GM21717 (cell line): ENCODE results near the gene LAMA4.

Experiments used
- ATAC-seq: cut with Tn5 transposase; IDR thresholded peaks from one replicate; pipeline ENCODE4 v1.9.1; 2021; ENCODE audit warnings: mild to moderate bottlenecking, moderate library complexity; ENCODE audit not compliant: unreplicated experiment

LAMA4 gene

DNA sequence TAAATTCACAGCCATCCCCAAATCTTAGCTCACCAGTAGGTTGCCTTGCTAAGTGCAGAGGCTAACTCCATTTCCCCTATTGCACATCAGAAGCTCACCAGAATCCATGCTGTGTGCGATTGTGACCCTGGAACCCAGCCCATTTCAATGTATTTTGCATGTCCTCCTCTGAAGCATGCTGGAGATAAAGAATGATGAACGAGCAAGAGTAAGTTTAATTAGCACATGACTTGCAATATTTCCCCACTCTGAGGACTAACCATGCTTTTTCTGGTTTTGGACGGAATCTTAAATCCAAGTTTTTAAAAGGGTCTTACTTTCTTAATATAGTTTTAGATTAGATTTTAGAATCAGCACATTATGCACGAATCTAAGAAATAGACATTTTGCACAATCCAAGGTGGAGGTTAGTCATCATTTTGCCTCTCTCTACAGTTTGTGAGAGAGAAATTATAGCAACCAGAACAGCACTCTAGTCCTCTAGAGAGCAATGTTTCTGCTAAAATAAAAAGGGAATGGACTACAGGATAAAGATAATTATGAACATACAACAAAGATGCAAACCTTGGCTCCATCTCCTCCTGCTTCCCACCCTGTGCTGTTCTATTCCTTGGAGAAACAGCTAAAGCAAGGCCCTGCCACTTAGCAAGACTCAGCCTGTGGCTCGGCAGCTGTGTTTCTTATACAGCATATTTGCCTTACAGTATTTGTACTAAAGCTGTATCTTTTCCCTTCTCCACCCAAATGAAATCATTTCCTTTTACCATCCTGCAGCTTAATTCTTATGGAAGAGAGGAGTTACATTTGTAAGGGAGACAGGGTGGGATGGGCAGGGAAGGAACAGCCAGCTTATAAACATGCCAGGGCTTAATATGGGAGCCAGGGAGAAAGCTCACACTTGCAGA, 24.9 kb upstream of the LAMA4 start:
- no peak for ATAC-seq

DNA sequence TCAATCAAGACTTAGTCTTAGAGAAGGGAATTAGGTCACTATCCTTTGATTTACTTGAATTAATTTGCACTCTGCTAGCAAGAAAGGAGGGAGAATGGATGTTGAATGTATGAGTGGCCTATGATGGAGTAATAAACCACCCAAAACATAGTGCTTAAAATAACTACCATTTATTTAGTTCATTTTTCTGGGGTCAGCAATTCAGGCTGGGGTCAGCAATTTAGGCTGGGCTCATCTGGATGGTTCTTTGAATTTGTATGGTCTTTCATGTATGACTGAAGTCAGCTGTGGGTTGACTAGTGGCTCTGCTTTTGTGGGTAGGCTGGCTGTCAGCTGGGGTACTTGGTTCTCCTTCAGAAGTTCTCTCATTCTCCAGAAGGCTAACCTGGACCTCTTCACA, 21.0 kb upstream of the LAMA4 start:
- ATAC-seq, result no peak

DNA sequence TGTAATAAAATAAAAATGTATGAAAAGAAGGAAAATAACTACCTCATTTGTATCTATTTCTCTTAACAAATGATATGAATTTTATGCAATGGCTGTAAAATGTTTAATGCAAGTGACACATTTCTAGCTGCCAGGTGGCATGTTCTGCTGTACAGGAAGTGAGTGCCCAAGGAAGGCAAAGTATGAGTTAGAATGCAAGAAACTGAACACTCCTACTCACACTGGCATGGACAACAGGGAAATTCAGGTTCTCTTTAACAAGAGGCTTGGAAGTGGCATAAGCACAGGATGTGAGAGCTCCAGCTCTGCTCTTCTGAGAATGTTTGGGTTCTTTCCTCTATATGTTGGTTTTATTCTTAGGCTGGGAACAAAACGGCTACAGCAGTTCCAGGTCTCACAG, 20.4 kb upstream of the LAMA4 start:
- no peak for ATAC-seq

DNA sequence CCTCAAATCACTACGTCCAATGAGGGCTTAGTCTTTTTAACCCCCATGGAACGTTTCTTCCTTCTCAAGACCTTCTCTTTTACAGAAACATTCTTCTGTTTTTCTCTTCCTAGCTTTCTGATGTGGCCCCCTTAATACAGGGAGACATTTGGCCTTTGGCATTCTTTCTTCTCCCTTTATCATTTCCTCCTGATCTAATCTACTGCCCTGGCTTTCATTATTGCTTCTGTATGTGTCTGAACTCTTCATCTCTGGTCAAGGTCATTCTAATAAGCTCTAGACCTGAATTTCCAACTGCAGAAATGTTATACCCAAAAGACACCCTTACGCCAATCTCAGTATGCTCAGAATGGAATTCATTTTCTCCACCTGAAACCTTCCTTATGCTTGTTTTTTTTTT, 18.4 kb upstream of the LAMA4 start:
- no peak for ATAC-seq

DNA sequence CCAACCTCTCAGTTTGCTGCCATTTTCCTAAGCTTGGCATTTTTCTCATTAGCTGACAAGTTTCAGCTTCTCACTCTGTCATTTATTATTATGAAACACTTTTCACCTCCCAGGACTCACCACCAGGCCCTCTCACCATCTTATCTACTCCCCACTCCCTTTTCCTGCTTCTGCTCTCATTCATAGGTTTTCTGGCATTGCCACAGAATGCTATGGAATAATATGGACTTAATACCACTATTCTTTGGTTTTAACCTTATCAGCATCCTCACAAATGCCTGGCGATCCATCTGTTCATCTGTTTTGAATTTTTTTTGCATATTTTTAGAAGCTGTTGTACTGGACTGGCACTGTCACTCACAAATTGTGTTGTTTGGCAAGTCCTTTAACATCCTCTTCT, 16.4 kb upstream of the LAMA4 start:
- no peak for ATAC-seq

DNA sequence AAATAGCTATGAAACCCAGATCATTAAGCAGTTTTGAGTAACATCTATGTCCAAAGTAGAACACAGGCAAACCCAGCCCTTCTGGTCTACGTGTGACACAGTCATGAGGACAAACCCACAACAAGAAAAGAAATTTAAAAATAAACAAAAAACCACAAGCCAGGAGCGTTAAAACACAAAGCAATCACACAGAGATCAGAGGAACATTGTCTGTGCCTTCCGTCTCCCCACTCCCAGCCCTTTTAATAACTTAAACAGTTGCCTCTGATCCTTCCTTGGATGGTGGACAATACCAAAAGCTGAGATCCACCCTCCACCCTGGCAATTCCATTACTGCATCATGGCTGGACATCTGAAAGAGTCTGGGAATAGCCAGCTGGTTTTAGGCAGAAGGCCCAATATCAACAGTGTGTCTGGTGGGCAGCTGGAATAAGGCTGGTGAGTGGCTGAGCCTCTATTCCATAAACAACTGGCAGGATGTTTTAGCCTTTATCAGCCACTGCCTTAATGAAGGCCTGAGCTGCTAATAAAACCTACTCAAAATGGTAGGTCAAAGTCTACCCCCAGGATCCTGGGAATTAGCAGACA, 15.7 kb upstream of the LAMA4 start:
- no peak for ATAC-seq

DNA sequence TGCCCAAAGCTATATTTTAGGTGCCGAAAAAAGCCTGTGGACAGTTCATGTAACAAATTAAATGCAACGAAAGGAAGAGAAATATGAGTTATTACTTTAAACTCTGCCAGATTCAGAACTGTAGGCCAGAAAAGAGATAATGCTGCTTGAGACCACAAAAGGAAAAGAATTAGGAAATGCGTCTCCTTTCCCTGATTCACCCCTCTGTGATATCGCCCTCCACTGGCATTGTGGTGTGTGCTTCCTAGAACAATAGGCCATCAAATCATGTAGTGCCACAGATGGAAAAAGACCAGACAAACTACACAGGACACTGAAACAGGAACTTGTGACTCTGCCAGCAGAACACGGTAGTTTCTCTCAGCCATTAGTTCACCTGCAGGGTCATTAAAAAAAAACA, 14.7 kb upstream of the LAMA4 start:
- ATAC-seq, result no peak

DNA sequence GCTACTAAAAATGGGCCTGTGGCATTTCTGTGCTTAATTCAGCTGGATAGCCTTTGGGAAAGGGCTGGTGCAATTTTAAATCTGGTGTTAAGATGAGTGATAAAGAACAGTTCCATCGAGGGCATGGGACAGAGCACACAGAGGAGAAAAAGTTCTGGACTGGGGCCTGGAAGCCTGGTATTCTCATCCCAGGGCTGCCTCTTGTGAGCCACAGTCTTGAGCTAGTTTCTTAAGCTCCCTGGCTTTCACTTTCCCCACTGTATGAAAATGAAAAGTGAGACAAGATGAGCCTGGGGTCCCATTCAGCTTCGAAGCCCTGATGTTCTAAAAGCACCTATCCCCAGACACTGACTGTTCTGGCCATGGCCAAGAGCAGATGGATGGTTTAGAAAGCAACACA, 14.3 kb upstream of the LAMA4 start:
- ATAC-seq, result no peak

DNA sequence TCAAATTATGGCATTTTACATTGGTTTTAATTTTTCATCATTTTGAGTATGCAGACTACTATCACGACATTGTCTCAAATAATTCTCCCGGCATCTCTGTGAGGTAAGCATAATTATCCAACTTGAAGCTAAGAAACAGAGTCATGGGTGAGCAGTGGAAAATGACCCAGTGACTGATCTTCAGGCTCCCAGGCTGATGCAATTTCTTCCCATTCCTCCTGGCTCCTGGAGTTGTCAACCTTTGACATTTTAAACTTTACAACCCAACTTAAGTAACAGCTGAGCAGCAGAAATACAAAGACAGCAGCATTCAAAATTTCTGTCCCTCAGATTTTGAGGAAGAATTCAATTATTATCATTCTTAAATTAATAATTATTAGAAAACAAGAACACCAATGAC, 13.7 kb upstream of the LAMA4 start:
- no peak for ATAC-seq

DNA sequence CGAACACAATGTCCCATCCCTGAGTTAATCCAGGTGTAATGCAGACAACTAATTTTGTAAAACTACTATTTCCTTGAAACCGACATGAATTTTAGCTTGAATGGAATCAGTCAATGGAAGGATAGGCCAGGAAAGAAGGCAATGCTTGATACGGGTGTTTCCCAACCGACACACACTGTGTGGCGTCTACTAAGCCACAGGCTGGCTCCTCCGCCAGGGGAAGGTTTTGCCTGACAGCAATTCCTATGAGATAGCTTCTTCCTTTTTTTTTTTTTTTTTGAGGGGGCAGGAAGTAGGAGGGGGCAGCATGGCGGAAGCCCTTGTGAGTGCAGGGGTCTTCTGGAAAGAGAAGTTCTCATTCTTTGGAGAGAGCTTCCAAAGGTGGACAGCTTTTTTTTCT, 12.0 kb upstream of the LAMA4 start:
- ATAC-seq, result no peak

DNA sequence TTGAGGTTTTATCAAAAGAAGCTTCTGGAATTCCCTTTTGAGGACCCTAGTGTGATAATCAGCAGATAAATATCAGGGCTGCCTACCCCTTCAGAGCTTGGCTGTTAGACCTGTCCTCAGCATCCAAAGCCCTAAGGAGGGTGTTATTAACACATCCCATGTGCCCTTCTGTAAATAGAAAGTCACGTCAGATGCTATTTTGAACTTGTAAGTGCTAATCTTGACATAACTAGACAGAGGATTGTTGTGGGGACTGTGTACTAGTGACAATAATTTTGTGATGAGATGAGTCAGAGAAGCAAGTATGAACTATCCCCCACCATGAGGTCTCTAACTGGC, 4.9 kb upstream of the LAMA4 start:
- ATAC-seq, result no peak

DNA sequence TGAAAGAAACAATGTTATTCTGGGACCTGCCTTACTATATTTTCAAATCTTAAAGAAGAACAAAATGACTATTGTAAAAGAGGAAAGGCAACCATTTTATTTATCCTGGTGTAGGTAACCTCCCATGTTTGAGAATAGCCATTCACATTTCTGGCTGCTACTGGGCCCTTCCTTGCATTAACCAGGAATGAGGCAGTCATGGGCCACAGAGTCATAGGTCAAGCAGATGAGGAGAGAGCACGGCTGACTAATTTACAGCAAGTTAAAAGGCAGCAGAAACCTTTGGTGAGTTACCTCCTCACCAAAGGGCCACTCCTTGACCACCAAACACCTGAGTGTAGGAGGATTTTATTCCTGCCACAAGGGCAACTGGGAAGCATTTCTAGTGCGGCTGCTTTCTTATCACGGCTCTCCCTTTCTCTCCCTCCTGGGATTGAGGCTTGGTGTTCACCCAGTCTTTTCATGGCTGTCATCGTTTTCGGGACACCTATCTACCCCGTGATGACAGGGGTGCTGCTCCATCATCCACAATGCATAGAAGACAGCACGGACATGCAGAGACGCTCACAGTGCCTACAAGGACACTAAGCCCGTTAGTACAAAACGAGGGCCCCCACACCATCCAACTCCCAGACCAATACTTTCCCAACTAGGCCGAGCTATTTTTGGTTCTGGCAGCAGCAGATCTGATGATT, 4.4 kb upstream of the LAMA4 start:
- no peak for ATAC-seq

DNA sequence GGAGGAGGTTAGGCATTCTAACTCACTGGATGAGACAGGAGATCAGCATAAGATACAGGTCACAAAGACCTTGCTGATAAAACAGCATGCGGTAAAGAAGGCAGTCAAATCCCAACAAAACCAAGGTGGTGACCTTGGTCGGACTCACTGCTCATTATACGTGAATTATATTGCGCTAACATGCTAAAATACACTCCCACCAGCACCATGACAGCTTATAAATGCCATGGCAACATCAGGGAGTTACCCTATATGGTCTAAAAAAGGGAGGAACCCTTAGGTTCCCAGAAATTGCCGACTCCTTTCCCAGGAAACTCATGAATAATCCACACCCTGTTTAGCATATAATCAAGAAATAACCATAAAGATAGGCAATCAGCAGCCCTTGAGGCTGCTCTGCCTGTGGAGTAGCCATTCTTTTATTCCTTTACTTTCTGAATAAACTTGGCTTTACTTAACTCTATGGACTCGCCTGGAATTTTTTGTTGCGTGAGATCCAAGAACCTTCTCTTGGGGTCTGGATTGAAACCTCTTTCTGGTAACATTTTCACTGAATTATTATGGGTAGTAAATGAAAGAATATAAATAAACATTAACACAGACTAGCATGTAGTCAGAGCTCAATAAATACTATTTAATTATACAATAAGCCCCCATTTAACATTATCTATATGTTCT, 3.0 kb upstream of the LAMA4 start:
- ATAC-seq, result no peak

DNA sequence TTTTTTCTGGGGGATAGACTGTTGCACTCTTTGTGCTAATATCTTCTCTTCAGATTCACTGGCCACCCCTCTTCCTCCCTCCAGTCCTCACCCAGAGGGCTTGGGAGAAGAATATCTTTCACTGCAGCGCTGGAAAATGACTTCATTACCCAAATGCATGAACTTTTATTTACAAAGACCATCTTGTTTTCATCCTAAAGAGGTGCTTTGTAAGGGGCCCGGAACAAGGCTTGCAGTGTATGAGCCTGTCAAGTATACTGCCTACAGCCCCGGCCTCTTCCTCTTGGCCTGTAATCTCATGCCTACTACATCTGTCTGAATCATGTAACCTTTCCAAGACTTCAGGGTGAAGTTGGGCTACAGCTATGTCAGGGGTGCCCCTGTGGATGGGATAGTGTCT, 554 bp upstream of the LAMA4 start:
- no peak for ATAC-seq

DNA sequence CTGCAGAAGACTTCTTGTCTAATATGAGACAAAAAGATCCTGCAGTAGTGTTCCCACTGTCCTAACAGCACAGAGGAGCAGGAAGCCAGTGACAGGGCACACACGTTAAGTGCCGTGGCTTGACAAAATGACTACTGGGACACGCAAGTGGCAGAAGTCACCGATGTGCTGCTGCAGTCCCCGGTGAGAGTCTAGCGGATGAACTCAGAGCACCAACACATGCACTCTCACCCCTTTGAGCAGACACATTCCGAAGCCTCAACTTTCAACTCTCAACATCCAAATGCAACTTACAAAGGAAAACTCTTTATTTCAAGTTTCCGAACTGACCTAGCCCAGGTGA, 898 bp downstream of the LAMA4 start:
- ATAC-seq, result no peak

DNA sequence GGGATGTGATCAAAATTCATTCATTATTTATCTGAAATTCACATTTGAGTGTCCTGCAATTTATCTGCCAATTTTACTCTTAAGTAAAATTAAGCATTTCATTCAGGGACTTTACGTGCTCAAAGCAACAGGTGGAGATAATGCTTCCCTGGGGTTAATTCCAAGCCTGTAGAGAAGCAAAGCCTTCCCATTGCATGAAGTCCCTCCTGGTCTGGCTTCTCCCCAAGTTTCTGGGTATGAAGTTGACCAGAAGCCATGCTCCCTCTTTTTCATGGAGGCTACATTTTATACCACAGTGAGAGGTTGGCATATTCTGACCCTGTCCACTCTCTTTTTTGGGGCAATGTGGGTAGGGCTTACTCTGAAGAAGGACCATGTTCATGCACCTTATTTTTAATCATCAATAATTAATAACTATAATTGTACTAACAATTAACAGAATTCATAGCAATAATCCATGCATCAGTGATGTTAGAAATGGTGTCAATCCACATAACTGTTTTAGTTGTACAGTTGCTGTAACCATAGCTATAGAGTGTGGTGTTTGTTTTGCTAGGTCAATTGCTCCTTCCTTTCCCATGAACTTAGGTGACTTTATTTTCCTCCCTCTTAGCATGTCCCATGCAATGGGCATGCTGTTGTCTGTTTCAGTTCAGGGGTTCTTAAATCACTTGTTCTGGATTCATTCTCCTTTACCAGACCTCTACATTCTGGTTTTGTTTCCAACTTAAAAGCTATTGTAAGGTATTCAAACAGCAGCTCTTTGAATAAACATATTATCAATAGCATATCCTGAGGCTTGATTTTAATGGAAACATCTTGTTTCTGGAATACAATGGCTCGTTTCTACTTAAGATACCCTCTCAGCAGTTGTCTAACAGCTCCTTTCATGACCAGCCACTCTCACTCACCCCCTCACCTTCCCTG, 1.5 kb downstream of the LAMA4 start:
- no peak for ATAC-seq

DNA sequence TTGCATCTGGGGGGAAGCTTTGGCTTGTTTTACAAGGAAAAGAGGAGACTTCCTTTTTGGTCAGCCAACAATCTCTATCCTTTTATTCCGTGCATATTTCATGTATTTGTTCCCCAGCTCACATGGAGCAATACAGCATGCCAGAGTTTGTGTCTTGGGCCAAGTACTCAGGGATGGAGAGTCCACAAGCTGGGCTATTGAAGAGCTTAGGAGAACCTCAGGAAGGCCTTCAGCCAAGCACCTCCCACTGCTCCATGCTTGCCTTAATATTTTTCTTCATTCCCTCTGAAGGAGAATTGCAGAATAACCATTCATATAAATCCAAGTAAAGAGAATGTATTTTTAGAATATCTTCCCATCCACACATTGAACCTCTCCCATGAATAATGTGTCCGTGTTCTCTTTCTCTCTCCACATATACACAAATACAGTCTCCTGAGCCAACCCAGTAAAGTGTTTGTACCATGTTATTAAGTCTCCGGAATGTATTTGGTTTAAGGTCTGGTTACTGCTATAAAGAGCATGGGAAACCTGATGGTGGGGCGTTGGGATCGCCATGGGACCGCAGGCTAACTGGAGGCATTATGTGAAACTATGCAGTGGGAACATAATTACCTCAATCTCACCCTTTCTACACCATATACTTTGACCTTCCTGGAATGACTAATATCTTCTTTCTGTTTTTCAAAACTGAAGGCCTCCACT, 3.0 kb downstream of the LAMA4 start:
- no peak for ATAC-seq

DNA sequence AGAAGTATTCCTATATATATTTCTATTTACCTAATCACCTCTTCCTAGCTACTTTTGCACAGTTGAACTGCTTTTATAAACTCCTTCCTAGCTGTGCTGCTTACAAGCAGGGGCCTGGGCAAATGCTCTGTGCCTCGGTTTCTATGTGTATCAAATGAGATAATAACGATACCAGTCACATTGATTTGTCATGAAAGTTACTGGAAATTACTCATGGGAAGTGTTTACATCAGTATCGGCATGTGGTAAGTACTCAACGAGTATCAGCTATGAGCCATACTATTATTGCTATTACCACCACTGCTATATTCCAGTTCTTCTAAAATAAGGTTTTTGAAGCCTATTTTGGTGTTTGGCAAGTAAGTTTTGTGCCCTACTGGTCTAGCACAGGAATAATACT, 4.9 kb downstream of the LAMA4 start:
- no peak for ATAC-seq

DNA sequence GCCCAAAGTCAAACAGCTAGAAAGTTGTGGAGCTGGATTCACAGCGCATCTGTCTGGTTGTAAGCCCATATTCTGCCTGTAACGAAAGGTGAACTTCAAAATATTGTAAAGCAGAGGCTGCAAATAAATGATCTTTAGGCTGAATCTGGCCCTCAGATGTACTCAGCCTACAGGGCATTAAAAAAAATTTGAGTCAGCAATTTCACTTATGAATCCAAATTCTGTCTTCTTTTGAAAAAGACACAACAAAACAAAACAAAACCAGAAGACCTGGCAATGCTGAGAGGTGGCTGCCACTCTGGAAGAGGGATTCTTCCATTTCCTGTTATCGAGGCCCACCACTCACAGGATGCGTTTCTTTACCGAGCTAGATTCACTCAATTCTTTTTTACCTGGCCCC, 7.1 kb downstream of the LAMA4 start:
- ATAC-seq, result no peak
